CD4-positive, alpha-beta T cell treated with Interleukin-2 at 100 ng/mL for 4 hours (primary cell): ENCODE measurements around the gene RARB.

Experiments
- DNase-seq: peaks from one replicate; pipeline ENCODE4 v3.0.0-alpha.2; 2020; ENCODE audit warnings: low spot score

RARB gene

DNA sequence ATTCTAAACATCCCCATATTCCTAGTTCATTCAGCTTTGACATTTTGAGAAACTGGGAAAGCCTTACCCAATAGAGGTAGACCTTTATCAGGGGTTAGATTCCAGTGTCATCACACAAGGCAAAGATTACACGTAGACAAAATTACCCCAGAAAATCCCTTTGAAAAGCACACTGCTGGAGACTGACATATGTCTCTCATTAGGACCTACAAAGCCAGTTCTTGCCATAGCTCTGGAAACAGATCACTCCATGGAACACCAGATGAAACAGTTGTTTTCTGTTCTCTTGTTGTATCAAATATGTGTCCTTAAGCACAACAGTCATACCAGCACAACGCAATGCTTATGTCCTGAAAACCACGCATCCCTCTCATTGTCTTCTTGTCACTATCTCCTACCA is 44.7 kb downstream of the RARB start:
- DNase-seq = no peak

DNA sequence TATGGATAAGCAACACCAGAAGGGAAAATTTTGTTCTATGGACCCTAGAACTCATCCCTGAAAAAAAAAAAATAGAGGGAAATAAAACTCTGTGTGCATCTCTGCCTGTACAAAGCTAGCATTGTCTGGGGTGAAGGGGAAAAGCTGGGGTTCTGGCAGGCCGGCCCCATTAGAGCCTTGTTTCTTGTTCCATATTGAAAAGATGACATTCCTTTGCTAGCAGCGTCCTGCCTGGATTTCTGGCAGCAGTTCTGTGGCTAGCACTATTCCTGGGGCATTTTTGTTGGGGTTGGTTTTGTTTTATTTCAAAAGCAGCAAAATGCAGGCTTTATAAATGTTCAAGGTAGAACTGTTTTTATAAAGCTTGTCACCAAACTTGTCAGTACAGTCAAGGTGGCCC is 45.2 kb downstream of the RARB start:
- DNase-seq = no peak

DNA sequence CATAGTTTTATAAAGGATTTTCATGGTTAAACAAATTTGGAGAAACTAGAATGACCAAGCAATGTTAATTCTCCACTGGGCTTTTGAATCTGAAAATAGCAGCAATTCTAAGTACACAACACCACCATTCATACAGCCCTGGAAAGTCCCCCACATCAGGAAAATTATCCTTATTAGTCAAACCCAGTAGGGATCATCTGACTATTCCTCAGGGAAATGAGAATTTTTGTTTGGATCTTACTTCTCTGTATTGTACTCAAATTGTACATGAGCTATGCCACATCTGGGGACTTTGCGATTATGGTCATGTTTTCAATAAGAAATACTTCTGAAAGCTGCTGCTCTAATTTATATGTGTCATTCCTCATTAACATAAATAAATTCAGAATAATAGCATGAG is 46.0 kb downstream of the RARB start:
- no peak for DNase-seq

DNA sequence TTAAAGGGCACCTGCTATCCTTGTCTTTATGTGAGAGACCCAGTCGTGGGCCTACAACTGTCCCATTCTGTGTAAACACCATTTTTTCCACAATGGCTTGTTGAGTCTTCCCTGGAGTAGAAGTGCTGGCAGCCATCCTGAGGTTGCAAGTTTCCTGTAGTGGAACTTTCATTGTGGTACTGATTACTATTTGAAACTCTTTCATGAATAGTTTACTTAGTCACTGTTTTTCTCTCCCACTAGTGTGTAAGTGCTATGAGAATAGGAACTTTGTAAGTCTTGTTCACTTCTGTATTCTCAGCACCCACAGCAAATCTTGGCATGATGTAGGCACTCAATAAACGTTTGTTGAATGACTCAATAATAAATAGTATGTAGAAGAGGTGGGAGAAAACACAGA is 48.6 kb downstream of the RARB start:
- DNase-seq = no peak

DNA sequence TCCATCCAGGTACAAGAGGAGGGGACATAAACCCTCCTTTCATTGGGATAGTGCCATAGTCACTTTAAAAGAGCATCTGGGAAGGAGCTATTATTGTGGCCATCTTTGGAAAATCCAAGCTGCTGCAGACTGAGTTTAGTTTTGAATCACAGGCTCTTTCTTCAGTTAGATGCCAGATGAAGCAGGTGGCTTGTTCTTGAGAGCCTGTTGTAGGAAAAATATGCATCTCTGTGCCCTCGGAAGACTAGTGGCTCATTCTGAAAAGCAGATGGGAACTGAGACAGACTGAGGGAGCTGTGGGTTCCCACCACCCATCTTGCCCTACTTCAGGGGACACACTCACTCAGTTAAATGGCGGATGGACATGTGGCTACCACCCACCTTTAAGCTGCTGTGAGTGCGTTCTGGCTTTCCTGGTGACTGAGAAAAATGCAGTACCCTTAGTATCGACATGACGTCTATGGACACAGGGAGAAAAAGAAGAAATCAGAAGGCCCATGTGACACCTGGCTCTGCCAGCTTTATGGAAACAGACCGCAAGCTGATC is 50.2 kb downstream of the RARB start:
- DNase-seq = no peak

DNA sequence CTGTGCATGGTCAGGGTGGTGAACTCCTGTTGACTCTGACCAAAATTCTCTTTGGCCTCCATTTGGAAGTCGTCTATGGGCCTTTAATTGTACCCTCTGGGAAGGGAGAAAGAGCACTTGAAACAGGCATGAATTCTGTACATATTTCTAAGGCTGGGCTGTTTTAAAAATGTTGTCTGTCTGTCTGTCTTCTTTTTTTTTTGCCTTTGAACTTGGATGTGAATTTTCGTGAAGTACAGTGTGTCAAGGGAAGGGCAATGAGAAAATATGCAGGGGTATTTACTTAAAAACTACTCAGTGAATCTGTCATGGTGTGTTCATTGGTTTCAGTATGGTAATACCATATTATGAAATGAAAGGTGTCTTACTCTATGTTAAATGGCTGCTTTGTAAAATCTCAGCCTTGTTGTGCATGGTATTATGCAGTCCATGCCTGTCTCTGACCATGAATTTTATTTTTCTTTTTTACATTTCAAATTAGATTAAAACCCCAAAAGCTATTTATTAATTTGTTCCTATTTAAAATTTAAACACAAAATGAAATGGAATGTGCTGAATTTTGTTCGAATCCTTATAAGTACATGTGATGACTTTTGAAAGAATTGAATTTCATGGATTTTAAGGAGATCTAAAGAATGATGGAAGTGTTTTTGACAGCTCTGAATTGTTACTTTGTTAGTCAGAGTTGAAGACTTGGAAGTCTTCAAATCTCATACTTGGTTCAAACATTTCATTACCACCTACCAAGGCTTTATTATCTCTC is 51.1 kb downstream of the RARB start:
- no peak for DNase-seq

- no peak for DNase-seq
Measured at GRCh38 chr3:25479727-25480010, 51.6 kb downstream of the RARB start.

GRCh38 chr3:25480811-25481210 is 52.7 kb downstream of the RARB start:
- no peak for DNase-seq

DNA sequence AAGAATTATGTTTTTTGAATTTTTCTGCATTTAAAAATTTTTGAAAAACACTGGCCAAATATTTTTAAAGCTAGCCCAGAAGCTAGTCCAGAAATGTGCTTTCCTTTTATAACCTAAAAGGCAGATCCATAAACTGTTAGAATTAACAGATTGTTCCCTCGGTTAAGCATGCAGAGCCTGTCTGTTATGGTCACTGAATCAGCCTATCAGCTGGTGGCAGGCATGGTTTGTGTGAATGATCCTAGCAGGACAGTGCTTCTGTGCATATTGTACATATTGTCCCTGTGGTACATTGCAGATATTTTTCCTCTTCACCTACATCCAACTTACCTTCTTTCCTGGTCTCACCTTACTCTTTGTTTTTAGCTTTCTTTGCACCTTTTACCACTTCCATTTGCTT is 53.3 kb downstream of the RARB start:
- DNase-seq = no peak

DNA sequence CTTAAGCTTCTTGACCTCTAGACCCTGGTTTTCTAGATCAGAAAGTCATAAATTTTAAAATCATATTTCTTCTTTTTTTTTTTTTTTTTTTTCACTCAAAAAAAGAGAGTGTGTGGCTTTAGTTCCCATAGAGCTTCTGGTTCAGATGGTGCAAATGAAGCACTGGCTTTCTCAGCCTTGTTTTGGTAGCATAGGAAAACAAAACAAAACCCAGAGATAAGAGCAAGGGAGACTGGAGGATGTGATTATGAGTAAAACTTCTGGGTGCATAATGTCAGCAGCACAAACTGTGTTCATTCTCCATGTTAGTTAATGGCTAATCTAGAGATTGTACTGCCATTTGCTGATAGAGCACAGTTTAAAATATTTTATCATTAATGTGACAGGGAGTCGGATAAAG is 55.4 kb downstream of the RARB start:
- no peak for DNase-seq

GRCh38 chr3:25485673-25486072 is 57.6 kb downstream of the RARB start:
- no peak for DNase-seq

- no peak for DNase-seq
Measured at GRCh38 chr3:25486932-25487331, 58.9 kb downstream of the RARB start.

DNA sequence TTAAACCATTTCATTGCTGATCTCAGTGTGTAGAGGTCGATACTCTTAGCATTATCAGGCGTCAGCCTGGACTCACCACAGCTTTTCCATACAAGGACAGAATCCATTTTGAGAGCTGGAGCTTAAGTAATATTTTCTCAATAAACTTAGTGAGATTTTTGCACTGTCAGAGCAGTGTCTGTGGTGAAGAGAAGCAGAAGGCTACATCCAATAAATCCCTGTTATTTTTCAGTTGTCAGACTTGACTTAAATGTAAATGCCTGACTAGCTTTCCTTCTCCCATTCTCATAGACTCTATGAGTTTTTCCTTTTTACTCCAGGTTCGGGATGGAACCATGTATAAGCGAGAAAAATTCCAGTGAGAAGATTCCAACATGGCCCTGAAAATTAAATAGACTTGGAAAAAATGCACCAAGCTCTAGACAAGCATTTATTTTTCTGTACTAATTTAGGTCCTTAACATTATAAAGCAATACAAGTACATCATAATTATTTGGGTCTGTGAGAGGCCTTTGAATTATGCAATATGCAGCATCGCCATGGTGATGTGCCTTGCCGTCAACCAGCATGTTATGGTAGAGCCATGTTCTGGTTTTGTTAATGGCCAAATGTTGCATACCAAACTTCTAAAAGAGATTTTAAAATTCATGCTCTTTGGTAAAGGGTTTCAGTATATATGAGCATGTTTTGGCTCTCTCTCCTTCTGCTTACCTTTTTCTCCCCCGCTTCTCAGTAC is 62.0 kb downstream of the RARB start:
- DNase-seq = no peak

- DNase-seq = no peak
Measured at GRCh38 chr3:25493246-25493645, 65.2 kb downstream of the RARB start.

GRCh38 chr3:25493786-25494185 is 65.7 kb downstream of the RARB start:
- no peak for DNase-seq

- no peak for DNase-seq
Measured at GRCh38 chr3:25495304-25495703, 67.2 kb downstream of the RARB start.

- DNase-seq = no peak
Measured at GRCh38 chr3:25495726-25496253, 67.7 kb downstream of the RARB start.

GRCh38 chr3:25497096-25497495 is 69.0 kb downstream of the RARB start:
- no peak for DNase-seq

- DNase-seq = no peak
Measured at GRCh38 chr3:25500706-25501210, 72.7 kb downstream of the RARB start.

DNA sequence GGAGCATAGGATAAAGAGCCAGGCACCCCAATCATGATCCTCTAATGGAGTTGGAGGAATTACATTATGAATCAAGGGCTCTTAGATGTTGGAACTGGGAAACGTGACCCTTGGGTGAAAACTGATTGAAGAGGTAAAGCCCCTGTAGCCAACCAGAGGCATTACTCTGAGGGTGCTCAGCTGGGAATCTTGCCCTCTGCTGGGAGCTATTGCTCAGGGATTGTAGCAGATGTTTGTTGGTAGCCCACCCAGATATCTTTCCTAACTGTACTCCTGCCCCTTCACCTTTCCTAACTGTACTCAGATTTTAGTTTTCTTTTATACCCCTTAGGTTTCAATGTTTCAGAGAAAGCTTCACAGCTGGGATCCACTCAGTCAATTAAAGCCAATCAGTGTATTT is 74.2 kb downstream of the RARB start:
- no peak for DNase-seq

DNA sequence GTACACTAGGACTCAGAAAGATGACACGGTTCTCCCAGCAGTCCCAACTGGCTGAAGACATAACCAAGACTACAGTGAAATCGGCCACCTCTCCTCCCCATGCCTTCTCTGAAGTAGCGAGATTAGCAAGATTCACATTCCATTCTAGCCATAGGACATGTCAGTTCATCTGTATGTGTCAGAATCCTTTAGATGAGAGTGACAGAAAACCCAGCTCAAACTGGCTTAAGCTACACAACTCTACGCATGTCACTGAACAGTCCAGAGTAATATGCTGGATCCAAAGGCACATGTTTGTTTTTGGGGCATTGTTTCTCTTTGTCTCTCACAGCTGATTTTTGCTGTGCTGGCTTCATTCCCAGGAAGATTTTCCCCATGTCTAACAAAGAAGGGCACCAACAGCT is 75.8 kb downstream of the RARB start:
- DNase-seq = no peak

GRCh38 chr3:25505581-25505980 is 77.5 kb downstream of the RARB start:
- DNase-seq = no peak

DNA sequence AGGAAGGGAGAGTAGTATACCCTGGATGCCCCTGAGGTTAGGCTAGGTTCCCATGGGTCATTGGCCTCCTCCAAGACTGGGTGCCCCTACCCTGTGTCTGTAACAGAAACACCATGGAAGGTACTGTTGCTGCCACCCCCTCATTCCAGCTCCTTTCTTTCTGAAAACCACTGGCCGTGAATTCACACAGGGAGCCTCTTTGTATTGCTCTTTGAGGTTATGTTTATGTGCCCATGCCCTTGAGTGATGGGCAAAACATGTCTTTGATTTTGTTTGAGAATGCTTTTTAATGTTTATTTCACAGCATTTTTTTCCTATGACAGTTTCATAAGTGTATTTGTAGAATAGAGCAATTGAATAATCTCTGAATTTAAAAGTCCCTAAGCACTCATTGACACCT is 79.7 kb downstream of the RARB start:
- no peak for DNase-seq
